NT2/D1 (cell line): ENCODE measurements around the gene TOR4A.

Source experiments
- SUZ12 ChIP-seq: IDR thresholded peaks from 2 replicates; pipeline ENCODE4 v1.6.1; 2011; ENCODE audit not compliant: insufficient read length, insufficient read depth; ENCODE audit errors: extremely low read depth
- YY1 ChIP-seq: IDR thresholded peaks from 2 replicates; pipeline ENCODE4 v1.6.1; 2011; ENCODE audit not compliant: insufficient read length, insufficient read depth
- ZNF274 ChIP-seq: IDR thresholded peaks from 2 replicates; pipeline ENCODE4 v1.6.1; 2011; ENCODE audit warnings: mild to moderate bottlenecking, low read depth, low read length

DNA sequence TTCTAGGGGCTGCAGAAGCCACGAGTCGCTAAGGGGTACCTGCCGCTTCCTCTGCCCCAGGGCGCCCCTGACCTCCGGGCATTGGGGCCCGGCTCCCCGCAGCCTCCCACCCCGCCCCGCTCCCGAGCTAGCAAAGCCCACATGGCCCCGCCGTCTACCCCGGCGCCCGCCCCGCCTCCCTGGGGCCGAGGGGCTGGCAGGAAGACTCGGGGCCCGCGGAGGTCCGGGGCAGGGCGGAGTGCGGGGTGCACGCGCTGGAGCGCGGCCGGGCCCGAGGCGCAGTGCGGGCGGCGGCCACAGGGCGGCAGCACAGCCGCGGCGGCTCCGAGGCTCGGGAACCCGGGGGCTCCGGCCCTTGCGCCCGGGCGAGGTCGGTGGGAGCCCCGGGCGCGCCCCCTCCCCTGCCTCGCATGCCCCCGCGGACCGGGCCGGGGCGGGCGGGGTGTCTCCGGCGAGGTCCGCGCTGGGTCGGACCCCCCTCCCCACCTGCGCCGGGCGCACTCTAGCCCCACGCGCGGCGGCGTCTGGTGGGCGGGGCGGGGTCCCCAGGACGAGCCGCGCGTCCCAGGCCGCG, 17.8 kb downstream of the TOR4A start:
- TF ChIP-seq ZNF274, result no peak
- no peak for TF ChIP-seq SUZ12
- no peak for TF ChIP-seq YY1
